Glomerular endothelial cell (primary cell): ENCODE measurements around the gene NTNG1. TPM values are rescaled to one million over a fixed set of nuclear protein-coding genes. Genes with fewer than 3 reads are reported as not detected.

Experiments used
- DNase-seq: peaks from one replicate; pipeline ENCODE4 v3.0.0-alpha.2; 2011; ENCODE audit warnings: low read depth, low spot score; ENCODE audit errors: extremely low read depth
- total RNA-seq: library from RNA; depleted of rRNA; stranded (reverse); fragments of >200 nt; gene quantifications from 2 replicates; pipeline ENCODE4 v1.2.3, GENCODE V29; 2015

Gene NTNG1
- total RNA-seq, 1 donor from 2014 or later = 25.8 TPM

- no peak for DNase-seq
Measured at GRCh38 chr1:107254306-107254705, 113.5 kb downstream of the NTNG1 start.

DNA sequence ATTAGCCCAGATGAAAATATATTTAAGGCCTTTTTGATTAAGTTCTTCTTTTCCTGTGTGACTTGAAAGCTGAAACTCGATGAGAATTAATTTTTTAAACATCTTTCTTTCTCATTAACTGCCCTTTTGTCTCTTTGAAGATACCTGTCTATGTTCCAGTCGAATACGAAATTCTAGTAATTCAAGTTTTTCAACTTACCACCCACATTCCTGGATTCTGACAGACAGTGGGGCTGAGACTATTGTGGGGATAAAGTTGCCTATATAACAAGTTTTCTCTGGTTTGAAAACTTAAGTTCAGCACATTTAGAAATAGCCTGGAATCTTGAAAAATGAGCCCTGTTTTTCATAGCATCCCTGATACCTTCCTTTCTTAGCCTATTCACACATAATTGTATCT lies 114.6 kb downstream of the NTNG1 start:
- no peak for DNase-seq

- no peak for DNase-seq
Measured at GRCh38 chr1:107262467-107263286, 121.8 kb downstream of the NTNG1 start.

DNA sequence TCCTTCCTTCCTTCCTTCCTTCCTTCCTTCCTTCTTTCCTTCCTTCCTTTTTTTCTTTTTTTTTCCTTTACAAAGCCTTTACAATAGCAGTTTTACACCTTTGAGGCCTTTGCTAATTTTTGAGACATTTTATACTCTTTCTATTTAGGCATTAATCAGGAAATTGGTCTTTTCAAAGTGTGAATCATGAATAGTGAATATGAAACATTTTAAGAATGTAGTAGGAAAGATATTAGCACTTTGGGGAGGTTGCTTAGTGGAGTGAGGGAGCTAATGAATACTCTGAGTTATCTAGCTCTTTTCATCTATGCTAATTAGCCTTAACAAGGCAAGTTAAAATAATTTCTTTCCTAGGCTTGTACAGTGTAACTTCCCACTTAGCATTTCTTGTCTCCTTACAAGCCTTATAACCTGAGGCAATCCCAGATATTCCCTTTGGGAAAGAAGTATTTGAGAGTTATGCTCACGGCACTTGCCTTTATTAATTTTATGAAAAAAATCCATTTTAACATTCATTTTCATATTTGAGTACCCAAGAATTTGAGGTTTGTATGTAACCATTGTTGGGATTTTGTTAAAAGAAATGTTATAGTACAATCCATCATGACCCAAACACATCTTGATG lies 122.6 kb downstream of the NTNG1 start:
- DNase-seq = no peak

DNA sequence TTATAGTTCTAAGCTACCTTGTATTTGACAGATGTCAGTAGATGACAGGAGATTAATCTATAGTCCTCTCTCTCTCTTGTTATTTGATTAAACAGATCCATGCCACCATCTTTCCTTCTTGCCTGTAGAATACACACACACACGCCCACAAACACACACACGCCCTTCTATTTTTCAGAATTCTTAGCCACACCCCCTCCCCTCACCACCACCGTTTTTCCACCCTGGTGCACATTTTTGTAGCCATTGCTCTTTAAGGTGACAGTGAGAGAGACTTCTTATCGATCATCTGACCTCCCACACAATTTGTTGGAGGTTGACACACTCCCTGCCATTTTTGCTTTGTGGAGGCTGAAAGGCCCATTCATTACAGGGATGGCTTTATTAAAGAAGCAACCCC lies 123.2 kb downstream of the NTNG1 start:
- DNase-seq = no peak

DNA sequence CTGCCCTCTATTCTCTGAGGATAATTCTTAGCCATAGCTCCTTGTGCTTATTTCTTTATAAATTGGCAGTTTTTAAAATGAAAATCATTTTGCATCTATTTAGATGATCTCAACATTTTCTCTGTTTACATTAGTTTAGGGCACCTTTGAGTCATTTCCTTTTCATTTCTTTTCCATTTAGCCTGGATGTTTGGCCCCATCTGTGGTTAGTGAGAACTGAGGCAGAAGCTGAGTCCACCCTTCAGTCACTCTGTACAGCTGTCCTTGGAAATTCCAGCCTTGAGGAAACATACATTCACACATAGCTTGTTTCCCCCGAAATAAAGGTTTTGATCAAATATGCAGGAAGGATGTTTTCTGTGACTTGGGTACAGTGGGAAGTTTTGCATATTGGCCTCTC lies 123.7 kb downstream of the NTNG1 start:
- DNase-seq = no peak

DNA sequence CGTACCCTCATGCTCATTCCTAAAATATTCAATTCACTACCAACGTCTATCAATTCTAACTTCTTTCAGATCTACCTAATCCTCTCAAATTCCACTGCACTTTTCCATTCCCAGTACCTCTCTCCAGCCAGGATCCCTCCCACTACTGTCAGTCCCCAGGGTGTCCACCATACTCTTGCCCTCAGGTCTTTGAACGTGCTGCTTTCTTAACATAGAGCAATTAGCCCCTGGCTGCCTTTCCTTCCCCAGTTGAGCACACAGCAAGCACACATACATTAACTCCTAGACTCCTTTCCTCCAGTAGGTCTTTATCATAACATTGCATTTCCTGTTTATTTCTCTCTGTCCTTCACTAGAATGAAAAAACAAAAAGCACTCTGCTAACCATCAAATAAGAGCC lies 126.7 kb downstream of the NTNG1 start:
- no peak for DNase-seq

DNA sequence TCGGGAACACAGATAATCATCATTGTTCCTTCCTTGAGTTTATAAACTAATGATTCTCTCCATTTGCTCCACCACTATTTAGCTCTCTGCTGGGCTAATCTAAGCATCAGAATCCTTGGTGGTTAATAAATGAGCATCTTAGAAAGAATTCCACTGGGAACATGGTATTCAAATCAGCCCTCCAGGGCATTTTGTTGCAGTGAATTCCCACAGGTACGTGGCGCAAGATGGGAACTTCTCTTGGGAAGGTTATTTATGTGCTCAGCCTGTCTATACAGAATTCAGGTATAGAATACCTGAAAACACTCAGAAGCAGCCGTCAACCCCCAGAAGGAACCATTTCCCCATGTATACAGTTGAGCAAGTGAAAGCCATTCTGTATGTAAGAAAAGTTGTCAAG lies 131.5 kb downstream of the NTNG1 start:
- DNase-seq = no peak

DNA sequence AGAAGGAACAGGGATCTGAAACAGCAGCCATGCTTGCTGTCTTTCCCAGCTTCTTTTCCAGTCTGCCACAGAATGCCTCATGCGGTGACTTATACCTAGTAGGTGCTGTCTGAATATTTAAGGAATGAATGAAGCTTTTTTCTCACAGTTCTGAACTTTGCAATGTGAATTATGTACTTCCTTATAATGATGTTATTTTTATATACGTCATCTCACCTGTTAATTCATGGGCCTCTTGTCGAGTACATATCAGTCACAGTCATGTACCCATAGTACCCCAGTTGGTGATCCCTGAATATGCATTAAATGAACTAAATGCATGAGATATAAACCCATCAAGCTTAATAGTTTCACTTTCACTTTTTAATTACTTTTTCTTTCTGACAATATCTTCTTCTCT lies 132.7 kb downstream of the NTNG1 start:
- no peak for DNase-seq

GRCh38 chr1:107274227-107274626 lies 133.4 kb downstream of the NTNG1 start:
- DNase-seq = no peak

DNA sequence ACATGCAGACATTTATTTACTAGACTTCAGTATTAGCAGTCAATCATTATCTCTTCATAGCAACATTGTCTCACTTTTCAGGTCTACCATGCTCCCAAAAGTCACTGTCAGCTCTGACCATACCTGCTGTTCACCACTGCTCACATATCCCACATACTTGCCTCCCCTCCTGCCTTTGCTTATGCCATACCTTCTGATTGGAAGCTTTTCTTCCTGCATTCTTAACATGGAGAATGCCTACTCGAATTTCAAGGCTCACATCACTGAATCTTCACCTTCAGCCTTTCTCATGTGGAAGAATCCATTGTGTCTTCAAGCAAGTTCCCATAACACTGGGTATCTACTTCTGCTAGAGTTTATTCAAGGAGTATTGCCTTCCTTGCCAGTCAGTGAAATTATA lies 135.4 kb downstream of the NTNG1 start:
- DNase-seq = no peak

DNA sequence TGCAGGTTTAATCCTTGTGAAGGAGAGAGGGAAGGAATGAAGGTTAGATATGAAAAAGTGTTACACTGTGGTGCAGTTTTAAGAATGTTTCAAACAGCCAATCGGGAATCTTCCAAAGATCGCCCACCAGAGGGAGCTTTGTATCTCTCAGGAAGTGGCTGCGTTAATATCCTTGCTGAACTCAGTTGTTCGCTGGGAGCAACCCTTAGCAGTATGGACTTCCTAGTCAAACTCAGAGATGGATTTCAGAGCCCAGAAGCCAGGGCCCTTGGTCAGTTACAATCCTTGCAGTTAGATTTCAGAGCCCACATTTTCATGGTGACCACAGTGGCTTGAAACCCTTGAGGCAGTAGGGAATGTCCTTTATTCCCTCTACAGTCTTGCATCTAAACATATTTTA lies 136.2 kb downstream of the NTNG1 start:
- DNase-seq = peak; percentile 29

DNA sequence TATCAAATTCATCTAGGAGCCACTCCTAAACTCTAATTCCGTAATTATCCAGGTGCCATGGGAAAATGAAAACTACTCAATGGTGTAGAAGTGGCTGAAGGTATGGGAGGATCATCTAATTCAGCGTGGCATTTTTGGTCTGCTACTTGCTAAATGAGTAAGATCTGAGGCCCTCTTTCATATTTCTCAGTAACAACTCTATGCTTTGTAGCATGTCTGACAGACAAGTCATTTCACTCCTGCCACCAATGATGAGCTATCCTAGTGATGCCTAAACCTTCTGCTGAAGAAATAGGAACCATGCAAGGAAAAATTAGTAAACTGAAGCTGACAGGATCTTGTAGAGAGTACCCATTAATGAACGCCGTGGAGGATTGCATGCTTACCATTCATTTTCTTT lies 145.3 kb downstream of the NTNG1 start:
- no peak for DNase-seq

DNA sequence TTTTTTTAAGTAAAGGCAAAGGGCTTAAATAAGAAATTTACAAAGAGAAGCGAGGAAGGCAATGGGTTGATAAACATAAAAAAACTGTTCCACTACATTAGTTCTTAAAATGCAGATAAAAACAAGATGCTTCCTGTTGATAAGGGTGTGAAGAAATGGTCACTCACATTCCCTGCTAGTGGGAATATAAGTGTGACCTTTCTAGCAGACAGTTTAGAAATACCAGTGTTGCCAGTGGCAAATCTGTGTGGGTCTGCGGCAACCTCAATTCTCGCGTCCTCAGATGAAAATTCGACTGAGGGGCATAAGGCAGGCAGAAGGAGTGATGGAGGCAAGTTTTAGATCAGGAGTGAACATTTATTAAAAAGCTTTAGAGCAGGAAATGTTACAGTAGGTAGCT lies 151.1 kb downstream of the NTNG1 start:
- DNase-seq = peak; percentile 54

DNA sequence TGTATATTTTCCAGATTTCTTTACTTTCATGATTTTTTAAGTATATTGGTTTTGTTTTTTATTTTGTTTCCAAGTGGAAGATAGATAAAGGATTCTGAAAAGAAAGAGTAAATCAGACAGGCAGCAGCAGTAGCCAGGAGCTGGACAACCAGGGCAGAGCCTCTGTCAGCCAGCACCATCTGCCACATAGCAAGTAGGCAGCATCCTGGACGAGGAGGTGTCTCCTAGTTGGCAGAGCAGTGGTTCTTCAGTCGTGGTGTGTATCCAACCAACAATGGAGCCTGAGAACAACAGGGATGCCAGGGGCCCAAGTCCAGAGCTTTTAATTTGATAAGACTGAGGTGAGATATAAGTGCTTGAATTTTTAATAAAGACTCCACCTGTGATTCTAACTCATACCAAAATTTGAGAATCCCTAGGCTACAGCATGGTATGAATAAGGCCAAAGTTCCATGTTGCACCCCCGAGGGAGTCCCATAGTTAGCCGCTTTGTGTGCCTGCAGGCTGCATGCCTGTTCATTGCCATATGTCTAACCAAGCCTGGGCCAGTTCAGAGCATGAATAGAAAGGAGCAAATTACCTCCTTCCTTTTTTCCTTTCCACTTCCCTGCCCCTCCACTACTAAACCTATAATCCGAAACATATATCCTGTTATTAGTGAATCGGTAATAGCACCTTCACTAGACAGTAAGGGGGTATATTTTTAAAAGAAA lies 153.2 kb downstream of the NTNG1 start:
- no peak for DNase-seq

DNA sequence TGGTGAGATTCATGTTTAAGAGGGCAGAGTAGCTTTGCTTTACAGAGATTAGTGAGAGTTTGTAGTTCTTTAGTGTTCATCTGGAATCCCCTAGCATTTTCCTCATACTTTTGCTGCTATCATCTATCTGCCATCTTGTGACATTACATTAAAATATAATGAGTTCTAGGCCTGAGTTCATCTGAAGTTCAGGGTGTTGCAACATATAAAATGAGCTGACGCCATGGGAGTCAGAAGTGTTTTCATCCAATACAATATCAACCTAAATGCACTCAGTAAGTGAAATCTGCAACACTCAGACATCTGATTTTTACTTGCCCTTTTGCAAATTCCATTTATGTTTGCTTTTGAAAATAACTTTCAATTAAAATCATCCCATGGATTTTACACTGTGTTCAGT lies 153.8 kb downstream of the NTNG1 start:
- no peak for DNase-seq

- DNase-seq = no peak
Measured at GRCh38 chr1:107297681-107298080, 156.8 kb downstream of the NTNG1 start.

GRCh38 chr1:107298526-107298925 lies 157.7 kb downstream of the NTNG1 start:
- DNase-seq = no peak

DNA sequence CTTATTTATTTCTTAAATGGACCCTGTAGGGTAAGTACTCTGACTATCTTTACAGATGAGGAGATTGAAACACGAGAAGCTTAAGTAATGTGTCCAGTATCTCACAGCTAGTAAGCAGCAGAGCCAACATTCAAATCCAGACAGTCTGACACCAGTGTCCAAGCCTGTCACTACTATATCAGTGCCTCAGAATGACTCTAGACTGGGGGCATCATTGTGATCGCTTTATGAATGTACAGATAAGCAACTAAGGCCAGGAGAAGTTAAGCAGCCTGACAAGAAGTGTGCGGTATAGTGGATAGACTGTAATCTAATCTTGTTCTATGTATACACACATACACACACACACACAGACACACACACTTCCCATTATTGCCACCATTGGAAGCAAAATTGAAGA lies 158.7 kb downstream of the NTNG1 start:
- DNase-seq = no peak

DNA sequence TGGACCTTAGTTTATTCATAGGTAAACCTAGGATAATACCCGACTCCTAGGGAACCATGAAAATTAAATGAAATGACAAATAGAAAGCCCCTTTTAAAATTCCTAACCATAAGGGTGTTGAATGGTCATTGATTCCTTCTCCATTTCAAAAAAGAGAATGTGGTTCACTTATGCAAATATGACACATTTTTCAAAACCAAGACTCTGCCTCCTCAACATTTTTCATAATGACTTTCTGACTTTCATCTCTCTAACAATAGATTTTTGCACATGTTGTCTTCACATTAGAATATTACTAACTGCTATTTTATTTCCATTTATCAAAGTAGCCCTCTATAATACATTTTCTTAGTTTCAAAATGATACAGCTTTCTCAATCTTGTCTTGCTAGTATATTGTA lies 169.1 kb downstream of the NTNG1 start:
- DNase-seq = no peak

DNA sequence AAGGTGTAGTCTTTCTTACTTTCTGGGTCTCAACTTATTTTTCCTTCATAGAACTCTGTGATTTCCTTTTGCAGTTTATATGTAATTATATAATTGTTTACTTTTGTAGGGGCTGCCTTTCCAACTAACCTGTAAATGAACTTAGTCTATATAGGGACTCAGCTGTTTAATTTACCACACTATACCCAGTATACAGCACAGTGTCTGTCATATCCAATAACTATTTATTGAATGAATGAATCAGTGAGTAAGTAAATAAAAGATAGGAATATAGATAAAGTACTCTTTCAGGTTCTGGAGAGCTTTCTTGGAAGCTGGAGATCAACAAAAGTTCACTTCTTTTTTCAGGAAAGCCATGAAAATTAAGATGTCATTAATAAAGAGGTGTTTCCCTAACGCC lies 174.8 kb downstream of the NTNG1 start:
- DNase-seq = no peak

DNA sequence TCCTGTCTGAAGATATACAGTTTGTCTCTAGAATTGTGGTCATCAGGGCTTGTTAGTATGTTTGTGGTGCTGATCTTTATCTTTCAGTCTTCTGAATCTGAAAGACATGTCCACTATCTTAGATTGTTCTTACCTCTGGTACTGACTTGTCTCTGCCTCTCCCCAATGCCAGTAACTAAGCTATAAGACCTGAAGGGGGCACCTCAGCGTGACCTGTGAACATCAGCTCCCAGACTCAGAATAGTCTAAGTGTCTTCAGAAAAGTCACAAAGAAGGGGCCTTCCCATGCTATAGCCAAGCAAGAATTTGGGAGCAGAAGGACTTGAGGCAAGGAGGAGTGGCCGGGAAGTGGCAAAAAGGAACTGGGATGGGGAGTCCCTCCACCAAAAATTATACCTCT lies 178.1 kb downstream of the NTNG1 start:
- no peak for DNase-seq
